ENCODE results near the gene TSPAN4.

TSPAN4 gene

DNA sequence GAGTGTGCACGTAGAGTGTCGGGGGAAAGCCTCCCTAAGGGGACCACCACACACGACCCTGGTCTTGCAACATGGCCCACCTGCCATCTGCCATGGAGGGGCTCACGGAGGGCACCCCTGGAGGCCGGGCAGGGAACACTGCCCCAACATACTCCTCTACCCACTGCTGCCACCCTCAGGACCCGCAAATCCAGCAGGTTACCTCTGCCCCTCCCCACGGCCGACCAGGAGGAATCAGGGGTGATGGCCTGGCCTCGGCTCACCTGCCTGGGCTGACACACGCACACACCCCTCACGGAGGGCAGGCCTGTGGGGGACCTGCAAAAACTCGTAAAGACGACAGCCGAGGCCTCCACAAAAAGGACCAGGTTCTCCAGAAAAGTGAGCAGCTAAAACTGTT lies 37.8 kb downstream of the TSPAN4 start:
- in situ Hi-C loops (cut with HindIII; ENCODE audit: low sequenced_read_pairs), result no loop called here

DNA sequence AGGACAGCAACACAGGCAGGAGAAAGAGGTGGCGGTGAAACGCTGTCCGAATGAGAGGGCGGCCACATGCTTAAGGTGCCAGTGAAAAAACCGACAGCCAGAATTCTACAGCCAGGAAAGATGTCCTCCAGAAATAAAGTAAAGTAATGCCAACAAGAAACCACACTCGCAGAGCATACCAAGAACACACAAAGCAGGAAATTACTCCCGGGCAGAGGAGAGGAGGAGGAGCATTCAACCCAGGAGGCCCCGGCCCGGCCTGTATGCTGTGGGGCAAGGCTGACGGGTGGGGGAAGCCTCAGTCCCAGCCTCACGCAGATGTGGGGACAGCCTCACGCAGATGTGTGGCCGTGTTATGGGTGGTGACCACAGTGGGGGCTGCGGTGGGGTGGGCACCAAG lies 39.9 kb downstream of the TSPAN4 start:
- in situ Hi-C loops (cut with HindIII; ENCODE audit: low sequenced_read_pairs), result no loop called here

DNA sequence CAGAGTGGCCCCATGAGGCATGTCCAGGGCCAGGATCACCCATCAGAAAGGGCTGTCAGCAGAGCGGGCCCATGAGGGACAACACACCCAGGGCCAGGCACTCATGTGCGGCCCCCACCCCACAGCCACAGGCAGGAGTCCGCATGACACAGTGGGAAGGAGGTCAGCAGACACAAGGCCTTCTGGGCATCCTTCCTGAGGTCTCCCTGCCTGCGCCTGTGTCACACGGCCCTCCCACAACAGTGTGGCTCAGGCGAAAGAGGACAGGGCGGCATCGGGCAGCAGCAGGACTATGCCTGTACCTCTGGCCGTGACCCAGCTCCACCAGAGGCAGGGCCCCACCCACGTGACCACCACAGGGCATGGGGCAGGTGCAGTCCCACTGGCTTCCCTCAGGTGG lies 40.9 kb downstream of the TSPAN4 start:
- in situ Hi-C loops (cut with HindIII; ENCODE audit: low sequenced_read_pairs), result no loop called here

DNA sequence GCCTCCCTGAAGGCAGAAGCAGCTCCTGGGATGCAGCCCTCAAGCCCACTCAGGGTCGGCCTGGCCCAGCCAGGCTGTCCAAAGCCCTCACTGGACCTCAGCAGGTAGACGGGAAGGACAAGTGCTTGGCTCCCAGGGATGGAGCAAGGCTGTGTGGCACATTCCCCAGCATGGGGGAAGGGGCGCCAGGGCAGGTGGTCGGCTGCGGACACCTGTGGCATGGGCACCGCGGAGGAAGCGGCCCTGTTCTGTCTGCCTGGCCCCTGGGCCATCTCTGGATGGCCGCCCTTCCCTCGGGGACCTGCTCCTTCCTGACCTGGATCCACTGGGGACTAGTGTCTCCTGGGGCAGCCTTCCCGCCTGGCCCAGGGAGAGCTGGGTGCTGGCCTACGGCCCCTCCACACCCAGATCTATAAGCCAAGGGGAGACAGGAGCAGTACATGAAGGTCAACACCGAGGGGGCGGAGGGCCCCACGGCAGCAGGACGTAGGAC lies 42.0 kb downstream of the TSPAN4 start:
- in situ Hi-C loops (cut with HindIII; ENCODE audit: low sequenced_read_pairs), result no loop called here

DNA sequence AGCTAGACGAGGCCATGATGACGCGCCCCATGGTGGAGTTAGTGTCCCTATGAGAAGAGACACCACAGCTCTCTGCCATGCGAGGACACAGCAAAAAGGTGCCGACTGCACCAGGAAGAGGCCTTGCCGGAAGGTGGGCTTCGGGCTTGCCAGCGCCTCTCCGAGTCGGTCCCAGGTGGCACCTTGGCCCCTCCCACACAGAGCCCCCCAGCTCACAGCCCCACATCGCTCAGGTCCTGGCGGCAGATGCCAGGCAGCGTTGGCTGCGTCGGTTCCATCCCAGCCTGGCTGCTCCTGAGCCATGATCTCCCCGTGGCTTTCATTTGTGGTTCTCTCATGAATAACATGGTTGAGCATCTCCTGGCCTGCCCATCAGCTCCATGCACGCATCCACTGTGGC lies 43.9 kb downstream of the TSPAN4 start:
- in situ Hi-C loops (cut with HindIII; ENCODE audit: low sequenced_read_pairs), result no loop called here

DNA sequence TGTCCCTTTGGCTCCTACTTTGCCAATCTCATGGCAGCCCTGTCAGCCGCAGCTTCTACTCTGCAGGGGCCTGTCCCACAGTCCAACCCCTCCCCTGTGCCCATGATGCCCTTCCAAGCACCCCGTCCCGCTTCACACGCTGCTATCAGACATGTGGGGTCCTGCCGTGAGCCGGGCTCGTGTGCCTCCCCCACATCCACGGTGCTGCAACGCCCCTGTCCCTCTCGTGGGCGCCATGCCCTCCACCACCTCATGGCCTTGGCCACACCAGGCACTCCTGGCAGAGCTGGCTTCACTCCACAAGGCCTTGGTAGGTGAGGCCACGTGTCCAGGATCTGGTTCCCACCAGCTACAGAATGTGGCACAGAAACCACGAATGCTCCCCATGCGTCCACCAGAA lies 44.9 kb downstream of the TSPAN4 start:
- in situ Hi-C loops (cut with HindIII; ENCODE audit: low sequenced_read_pairs), result no loop called here

DNA sequence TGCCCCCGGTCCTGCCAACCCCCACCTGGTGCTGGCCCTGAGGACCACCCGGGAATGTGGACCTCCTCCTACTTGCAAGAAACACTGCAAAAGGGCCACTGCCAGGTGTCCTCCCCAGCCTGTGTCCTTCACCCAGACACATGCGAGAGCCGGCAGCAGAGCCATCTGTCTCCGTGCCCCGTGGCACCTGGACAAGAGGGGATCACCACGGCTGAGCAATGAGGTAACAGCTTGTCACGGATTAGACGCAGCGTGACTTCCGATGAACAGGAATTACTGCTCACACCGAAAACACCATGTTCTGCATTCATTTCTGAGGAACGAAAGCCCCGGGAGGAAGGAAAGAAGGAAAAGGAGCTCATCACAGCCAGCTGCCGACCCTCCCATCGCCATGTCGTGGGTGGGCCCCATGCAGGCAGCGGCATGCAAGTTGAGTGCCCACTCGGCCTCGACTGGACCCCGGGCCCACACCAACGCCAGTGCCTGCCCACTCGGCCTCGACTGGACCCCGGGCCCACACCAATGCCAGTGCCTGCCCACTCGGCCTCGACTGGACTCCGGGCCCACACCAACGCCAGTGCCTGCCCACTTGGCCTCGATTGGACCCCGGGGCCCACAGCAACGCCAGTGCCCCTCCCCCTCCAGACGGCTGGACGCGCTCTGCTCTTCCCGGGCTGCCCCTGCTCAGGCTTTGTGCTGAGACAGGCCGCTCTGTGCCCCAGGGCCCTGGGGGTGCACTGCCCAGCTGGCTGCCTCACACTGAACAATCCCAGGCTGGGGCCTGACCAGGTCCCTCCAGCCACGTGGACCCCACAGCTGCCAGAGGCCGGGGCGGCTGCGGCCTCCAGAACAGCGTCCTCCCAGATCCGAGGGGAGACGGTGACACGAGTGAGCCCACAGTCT lies 45.9 kb downstream of the TSPAN4 start:
- in situ Hi-C loops (cut with HindIII; ENCODE audit: low sequenced_read_pairs), result no loop called here

DNA sequence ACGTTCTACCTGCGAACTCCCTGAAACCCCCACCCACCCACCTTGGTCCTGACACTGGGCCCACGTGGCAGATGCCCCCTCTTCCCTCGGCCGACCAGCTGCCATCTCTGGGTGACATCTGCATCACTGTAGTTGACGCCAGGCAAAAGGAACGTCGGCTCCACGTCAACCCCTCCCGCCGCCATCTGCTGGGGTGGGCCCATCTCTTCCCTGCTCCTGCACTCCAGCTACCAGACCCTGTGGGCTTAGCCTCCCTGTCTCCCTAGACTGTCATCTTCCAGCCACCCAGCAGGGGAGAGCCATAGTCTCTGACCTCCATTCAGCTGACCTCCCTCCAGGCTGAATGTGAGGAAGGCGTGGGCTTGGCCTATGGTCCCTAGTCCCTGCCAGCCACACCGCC lies 46.6 kb downstream of the TSPAN4 start:
- in situ Hi-C loops (cut with HindIII; ENCODE audit: low sequenced_read_pairs), result no loop called here

DNA sequence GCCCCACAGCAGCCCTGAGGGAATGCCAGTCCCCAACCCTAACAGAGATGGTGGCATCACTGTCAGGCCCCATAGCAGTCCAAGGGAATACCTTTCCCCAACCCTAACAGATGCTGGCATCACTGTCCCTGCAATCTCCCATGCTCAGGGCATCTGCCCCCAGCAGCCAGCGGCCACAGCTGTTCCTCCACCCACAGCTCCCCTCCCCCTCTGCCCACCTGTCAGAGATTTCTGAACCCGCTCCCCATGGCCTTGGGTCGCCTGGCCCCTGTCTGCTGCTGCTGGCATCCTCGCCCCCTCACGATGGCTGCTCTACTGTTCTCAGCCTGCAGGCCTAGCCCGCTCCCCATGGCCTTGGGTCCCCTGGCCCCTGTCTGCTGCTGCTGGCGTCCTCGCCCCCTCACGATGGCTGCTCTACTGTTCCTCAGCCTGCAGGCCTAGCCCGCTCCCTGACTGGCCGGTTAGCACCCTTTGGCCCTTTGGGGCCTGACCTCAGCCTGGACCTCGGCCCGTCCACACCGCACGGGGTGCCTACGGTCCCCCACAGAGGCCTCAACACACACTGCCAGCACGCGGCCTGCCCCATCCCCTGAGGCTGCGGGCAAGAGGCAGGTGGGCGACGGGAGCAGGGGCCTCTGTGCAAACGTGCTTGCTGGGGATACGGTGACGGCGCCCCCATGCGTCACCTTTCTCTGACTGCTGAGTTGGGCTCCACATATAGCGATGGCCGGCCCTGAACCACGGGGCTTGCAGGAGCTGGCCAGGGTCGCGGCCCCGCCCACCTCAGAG lies 47.2 kb downstream of the TSPAN4 start:
- in situ Hi-C loops (cut with HindIII; ENCODE audit: low sequenced_read_pairs), result no loop called here

DNA sequence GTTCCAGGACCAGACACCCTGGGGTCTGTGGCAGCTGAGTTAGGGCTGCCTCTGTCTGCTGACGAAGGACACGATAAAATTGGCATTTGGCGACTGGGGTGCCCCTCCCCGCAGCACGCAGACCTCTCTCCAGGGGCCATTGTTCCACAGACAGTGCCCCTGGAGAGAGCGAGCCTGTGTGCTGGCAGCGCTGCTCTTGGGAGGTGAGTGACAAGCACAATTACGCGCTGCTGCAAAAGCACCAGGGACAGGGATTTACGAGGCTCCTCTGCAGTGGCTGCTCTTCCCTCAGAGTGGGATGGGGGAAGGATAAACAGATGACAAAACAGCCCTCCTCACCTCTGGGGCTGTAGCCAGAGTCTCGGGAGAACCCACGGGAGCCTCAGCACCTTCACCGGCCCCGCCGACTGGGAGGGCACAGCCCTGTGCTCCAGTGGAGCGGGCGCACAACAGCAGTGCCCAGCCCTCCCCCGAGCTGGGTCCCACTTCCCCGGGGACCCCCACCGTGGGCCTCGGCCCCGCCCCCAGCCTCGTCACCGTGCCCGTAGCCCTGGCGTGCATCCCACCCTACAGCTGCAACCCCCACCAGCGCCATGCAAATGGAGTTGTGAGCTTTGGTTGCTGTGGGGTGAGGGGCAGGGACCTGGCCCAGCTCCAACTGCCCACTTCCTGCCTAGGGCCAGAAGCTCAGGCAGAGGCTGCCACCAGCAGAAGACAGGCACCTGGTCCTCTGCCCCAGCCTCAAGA lies 48.3 kb downstream of the TSPAN4 start:
- in situ Hi-C loops (cut with HindIII; ENCODE audit: low sequenced_read_pairs), result no loop called here

DNA sequence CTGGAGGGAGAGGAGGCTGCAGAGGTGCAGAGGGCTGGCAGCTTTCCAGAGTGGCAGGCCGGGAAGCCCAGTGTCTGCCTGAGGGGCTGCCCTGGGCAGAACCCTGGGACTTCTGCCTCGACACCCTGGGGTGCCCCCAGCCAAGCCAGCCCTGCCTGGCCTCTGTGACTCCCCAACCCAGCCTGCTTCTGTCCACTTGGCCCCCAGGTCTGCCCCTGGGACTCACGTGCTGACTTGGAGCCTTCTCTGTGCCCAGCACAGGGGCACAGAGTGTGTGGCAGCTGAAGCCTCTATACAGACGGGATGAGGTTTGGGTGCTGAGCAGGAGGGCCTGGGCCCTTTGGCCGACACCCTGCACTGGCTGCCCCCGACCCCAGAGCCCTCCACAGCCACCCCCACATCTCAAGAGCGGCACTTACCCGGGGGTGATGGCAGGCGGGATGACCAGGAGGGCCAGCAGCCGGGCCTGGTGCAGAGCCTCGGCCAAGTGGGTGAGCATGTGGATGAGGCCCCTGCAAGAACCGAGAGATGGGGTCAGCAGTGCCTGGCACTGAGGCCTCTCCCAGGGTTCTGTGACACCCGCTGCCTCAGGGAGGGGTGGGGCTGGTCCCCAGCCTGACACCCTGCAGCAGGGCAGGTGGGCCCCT lies 50.5 kb downstream of the TSPAN4 start:
- in situ Hi-C loops (cut with HindIII; ENCODE audit: low sequenced_read_pairs), result no loop called here

DNA sequence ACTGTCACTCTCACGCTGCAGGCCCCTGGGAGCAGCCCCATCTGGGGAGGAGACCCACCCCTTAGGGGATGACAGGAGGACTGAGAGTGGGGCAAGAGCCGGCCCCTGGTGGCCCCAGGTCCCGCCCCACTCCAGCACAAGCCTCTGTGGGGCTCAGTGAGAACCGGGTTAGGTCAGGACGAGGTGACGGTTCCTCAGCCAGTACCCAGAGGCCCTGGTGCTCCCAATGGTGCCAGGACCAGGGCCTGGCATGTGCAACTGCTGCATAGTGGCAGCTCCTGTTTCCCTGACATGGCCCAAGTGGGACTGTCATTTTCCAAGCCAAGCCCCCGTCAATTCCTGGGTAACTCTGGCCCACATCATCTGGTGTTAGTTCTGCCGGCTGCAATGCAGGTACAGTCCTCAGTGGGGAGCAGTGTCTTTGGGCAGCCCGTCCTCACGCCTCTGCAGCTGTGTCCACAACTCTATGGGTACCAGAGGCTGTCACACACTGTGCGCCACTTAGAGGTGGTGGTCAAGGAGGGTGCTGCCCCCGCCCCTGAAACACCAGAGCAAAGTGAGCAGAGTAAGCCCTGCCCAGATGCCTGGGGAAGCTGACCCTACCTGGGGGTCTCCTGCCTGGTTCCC lies 52.0 kb downstream of the TSPAN4 start:
- in situ Hi-C loops (cut with HindIII; ENCODE audit: low sequenced_read_pairs), result no loop called here

DNA sequence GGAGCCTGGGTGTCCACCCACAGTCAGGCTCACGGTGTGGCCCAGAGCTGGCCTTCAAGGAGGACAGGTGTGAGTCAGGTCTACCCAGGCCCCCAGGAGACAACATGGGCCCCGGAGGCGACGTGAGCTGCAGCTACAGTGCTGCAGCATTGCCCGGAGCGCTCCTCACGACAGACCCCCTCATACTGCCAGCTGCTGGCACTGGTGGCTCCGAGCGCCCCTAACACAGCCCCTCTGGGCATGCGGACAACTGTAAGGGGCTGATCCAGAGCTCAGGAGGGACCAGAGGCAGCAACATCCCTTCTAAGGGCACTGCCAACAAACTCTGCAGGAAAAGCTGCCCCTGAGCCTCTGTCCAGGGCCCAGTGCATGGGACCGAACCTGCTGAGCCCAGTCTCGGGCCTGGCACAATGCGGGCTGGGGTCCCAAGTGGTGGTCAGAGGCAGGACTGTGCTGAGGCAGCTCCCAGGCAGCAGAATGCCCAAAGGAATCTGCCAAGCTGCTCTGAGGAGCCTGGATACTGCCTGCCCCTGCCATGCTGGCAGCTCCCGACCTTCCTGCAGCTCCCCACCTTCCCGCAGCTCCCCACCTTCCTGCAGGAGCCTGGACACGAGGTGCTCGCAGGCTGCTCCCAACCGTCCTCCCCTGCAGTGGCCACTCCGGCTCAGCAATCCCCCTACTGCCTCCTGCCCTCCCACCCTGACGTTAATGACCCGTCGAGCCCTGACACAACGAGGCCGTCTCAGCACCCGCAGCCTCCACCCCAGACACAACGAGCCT lies 52.9 kb downstream of the TSPAN4 start:
- in situ Hi-C loops (cut with HindIII; ENCODE audit: low sequenced_read_pairs), result no loop called here

DNA sequence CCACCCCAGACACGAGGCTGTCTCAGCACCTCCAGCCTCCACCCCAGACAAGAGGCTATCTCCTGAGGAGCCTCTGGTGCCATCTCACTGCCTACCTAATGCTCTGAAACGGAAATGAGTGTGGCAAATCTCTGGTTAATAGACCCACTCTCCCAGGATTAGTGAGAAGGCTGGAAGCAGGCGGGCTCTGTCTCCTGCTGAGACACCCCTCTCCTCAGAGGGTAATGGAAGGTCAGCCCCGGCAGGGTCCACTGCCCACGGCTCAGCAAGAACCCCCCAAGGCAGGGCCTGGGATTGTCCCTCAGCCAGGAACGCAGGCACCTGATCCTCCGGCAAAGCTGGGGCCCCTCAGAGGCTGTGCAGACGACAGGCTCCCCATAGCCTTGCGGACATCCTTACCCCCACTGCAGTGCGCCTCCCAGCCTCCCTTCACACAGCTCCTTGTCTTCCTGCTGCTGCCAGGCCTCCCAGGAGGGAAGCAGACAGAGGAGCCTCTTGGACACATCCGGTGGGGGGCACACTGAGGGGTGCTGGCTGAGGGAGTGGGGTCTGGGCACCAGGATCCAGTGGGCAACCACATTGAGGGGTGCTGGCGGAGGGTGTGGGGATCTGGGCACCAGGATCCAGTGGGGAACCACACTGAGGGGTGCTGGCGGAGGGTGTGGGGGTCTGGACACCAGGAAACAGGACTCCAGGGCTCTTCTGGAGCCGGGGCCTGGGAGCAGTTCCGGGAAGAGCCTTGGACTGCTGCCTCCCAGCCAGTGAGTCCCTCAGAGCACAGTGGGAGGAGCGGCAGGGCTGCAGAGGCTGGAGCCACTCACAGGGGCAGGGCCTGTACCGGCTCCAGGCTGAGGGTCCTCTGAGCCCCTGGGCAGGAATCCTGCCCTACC lies 54.8 kb downstream of the TSPAN4 start:
- in situ Hi-C loops (cut with HindIII; ENCODE audit: low sequenced_read_pairs), result no loop called here

DNA sequence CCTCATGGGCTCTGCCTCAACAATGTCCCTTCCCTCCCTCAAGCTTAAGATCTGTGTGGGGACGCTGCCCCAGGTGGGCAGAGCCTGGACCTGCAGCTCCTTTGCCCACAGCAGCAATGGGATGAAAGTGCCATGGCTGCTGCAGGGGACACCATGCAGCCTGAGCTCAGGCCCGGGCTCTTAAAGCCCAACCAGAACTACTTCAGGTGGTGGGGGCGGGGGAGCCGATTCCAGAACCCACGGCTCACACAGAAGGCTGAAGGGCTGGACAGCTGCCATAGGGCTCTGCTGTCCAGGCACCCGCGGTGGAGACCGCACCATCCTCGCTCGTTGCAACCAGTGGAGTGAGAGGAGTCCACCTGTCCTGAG lies 55.5 kb downstream of the TSPAN4 start:
- in situ Hi-C loops (cut with HindIII; ENCODE audit: low sequenced_read_pairs), result no loop called here

DNA sequence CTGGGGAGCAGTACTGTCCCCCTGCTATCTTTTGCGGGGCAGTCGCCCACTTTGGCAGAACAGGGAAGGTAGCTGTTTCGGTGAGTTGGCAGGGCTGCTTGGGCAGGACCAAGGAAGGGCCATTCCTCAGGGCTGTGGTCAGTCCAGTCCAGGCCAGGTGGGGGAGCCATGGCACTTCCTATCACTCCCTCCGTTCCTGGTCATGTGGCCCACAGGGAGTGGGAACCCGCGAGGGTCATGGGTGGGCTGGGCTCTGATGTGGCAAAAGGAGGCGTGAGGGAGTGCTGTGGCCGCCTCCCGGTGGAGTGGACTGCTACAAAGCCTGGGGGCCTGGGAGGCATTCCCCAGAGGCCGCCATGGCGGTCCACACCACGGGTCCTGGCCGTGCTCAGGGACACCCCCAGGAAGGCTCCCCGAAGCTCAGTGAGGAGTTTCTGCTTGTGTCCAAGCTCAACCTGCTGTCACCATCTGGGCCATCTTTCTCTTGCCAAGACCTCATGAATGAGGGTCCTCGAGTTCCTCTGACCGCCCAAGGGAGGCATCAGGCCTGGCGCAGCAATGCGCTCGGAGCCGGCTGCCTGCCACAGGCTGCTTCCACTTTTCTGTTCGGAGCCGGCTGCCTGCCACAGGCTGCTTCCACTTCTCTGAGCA lies 56.0 kb downstream of the TSPAN4 start:
- in situ Hi-C loops (cut with HindIII; ENCODE audit: low sequenced_read_pairs), result no loop called here

DNA sequence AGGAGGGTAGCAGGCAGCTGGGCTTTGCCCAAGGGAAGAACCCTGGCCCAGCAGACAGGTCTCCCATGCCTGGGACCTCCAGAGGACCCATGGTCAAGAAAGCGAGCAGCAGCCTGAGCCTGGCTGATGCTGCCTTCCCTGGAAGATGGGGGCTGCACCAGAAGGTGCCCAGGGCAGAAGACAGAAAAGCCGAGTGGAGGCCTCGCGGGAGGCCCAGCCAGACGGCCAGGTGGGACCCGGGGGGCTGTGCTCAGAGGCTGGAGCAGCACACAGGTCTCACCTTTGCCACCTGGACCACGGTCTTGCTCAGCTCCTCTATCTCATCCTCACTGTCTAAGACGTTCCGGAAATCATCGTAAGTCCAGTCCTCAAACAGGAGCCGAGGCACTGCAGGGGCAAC lies 57.1 kb downstream of the TSPAN4 start:
- in situ Hi-C loops (cut with HindIII; ENCODE audit: low sequenced_read_pairs), result loop anchor here (25.0 kb wide), 1 partner anchor 313 kb away; the partner anchor contains the start of gene MUC5B

DNA sequence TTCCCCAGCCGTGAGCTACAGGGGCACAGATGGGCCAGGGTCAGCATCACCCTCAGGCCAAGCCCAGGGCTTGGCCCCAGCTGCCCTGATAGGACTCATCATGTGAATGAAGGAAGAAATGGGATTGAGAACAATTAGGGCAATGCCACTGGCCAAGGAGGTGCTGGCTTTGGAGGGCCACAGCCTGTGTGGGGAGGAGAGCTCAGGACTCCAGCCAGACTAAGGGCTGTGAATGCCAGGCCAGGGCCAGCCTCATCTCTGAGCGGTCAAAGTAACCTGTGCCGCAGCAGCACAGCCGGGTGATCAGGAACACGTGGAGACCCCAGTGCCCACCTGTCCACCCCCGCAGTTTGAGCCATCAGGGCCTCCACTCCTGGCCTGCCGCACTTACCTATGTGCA lies 57.9 kb downstream of the TSPAN4 start:
- in situ Hi-C loops (cut with HindIII; ENCODE audit: low sequenced_read_pairs), result loop anchor here (25.0 kb wide), 1 partner anchor 312 kb away; the partner anchor contains the start of gene MUC5B

All from DLD1 (cell line).